ENCODE measurements around the gene KPNA3. TPM values are rescaled to one million over a fixed set of nuclear protein-coding genes. Genes with fewer than 3 reads are reported as not detected.
"Not testable (repeated sequence)": the region's sequence is repeated elsewhere in the genome, so short reads cannot be mapped to it uniquely, and the experiment has no call there.

KPNA3 gene
- polyA plus RNA-seq, 1 experiment = 50.7 TPM

- DNase-seq (ENCODE audit: low read depth, low spot score) = no peak
- peaks cover 2% of the 10 kb centered on the region for H3K27me3 ChIP-seq (ENCODE audit: control insufficient read depth, insufficient read depth, low read length)
- no peak overlapping the region for H3K4me3 ChIP-seq (ENCODE audit: low read depth, low read length)
- POLR2A ChIA-PET = no interaction called here
- CTCF ChIA-PET = no interaction called here
- TF ChIP-seq CTCF (IDR thresholded peaks at IDR 0.05; ENCODE audit: low read depth, low read length) = no peak
- no peaks in the 10 kb centered on the region for H3K9me3 ChIP-seq (ENCODE audit: control insufficient read depth, insufficient read depth, low read length)
- H3K27ac ChIP-seq (ENCODE audit: low read depth, low read length) = no peak overlapping the region
Observed at GRCh38 chr13:49828453-49828852, 36.0 kb upstream of the KPNA3 start.

GRCh38 chr13:49827891-49828290 lies 35.4 kb upstream of the KPNA3 start:
- no peak overlapping the region for H3K4me3 ChIP-seq (ENCODE audit: low read depth, low read length)
- DNase-seq (ENCODE audit: low read depth, low spot score) = no peak
- H3K27ac ChIP-seq (ENCODE audit: low read depth, low read length) = no peak overlapping the region
- ChIA-PET CTCF (no interaction called here), POLR2A (no interaction called here)
- TF ChIP-seq CTCF (IDR thresholded peaks at IDR 0.05; ENCODE audit: low read depth, low read length) = no peak
- H3K27me3 ChIP-seq (ENCODE audit: control insufficient read depth, insufficient read depth, low read length) = peaks cover 2% of the 10 kb centered on the region
- no peaks in the 10 kb centered on the region for H3K9me3 ChIP-seq (ENCODE audit: control insufficient read depth, insufficient read depth, low read length)

GRCh38 chr13:49827336-49827735 lies 34.9 kb upstream of the KPNA3 start:
- Histone ChIP-seq H3K27me3 (ENCODE audit: control insufficient read depth, insufficient read depth, low read length) (peaks cover 2% of the 10 kb centered on the region), H3K27ac (ENCODE audit: low read depth, low read length) (no peak overlapping the region), H3K9me3 (ENCODE audit: control insufficient read depth, insufficient read depth, low read length) (no peaks in the 10 kb centered on the region), H3K4me3 (ENCODE audit: low read depth, low read length) (no peak overlapping the region)
- CTCF ChIA-PET = no interaction called here
- no peak for DNase-seq (ENCODE audit: low read depth, low spot score)
- POLR2A ChIA-PET = interaction anchor here (1.6 kb wide), 1 partner anchor 34 kb away, joined by 15 read pairs; no protein-coding TSS in a partner anchor
- TF ChIP-seq CTCF (IDR thresholded peaks at IDR 0.05; ENCODE audit: low read depth, low read length) = no peak

- ChIA-PET POLR2A (no interaction called here), CTCF (interaction anchor here (1.0 kb wide), 1 partner anchor 10 kb away, joined by 3 read pairs; no protein-coding TSS in a partner anchor)
- Histone ChIP-seq H3K27me3 (ENCODE audit: control insufficient read depth, insufficient read depth, low read length) (peaks cover 4% of the 10 kb centered on the region), H3K9me3 (ENCODE audit: control insufficient read depth, insufficient read depth, low read length) (no peaks in the 10 kb centered on the region), H3K4me3 (ENCODE audit: low read depth, low read length) (no peak overlapping the region), H3K27ac (ENCODE audit: low read depth, low read length) (no peak overlapping the region)
- no peak for DNase-seq (ENCODE audit: low read depth, low spot score)
- no peak for TF ChIP-seq CTCF (IDR thresholded peaks at IDR 0.05; ENCODE audit: low read depth, low read length)
Observed at GRCh38 chr13:49821216-49822009, 28.9 kb upstream of the KPNA3 start.

- POLR2A ChIA-PET = no interaction called here
- no peak for DNase-seq (ENCODE audit: low read depth, low spot score)
- Histone ChIP-seq H3K4me3 (ENCODE audit: low read depth, low read length) (no peak overlapping the region), H3K9me3 (ENCODE audit: control insufficient read depth, insufficient read depth, low read length) (no peaks in the 10 kb centered on the region), H3K27me3 (ENCODE audit: control insufficient read depth, insufficient read depth, low read length) (peaks cover 4% of the 10 kb centered on the region), H3K27ac (ENCODE audit: low read depth, low read length) (no peak overlapping the region)
- no peak for TF ChIP-seq CTCF (IDR thresholded peaks at IDR 0.05; ENCODE audit: low read depth, low read length)
- CTCF ChIA-PET = interaction anchor here (1.0 kb wide), 1 partner anchor 10 kb away, joined by 3 read pairs; no protein-coding TSS in a partner anchor
Observed at GRCh38 chr13:49820591-49821215, 28.2 kb upstream of the KPNA3 start.

GRCh38 chr13:49816047-49816446 lies 23.6 kb upstream of the KPNA3 start:
- CTCF ChIA-PET; H3K4me3 ChIP-seq (ENCODE audit: low read depth, low read length); H3K9me3 ChIP-seq (ENCODE audit: control insufficient read depth, insufficient read depth, low read length); DNase-seq (ENCODE audit: low read depth, low spot score); H3K27ac ChIP-seq (ENCODE audit: low read depth, low read length); H3K27me3 ChIP-seq (ENCODE audit: control insufficient read depth, insufficient read depth, low read length): not testable (repeated sequence)
- POLR2A ChIA-PET = interaction anchor here (1.8 kb wide), 1 partner anchor 23 kb away, joined by 9 read pairs; the partner anchor contains the start of gene KPNA3
